Activated CD8-positive, alpha-beta memory T cell treated with anti-CD3 and anti-CD28 coated beads, Interleukin-2, amount 10 ng/mL, durations not matched to agents 7 days and 5 days (primary cell): ENCODE measurements around the gene ISG20. TPM values are rescaled to one million over a fixed set of nuclear protein-coding genes. Genes with fewer than 3 reads are reported as not detected.

ENCODE experiments used
- ATAC-seq: fragments of 150-1000 bp; cut with Tn5 transposase; one replicate; pipeline ENCODE4 v1.10.0; 2021; ENCODE audit warnings: moderate library complexity
- CTCF ChIA-PET: fragments of 350-600 bp; sonication (Branson Sonifier 250); formaldehyde crosslinking; loops from one replicate; lab custom pipeline; 2021; ENCODE audit warnings: antibody characterized with exemption; lab: Charles Lee
- DNase-seq: peaks from one replicate; pipeline ENCODE4 v3.0.0-alpha.2; 2020
- H3K27ac Mint-ChIP-seq: one replicate; pipeline ENCODE4 v1.8.0; 2021; ENCODE audit warnings: mild to moderate bottlenecking, mixed read lengths
- H3K27me3 Mint-ChIP-seq: one replicate; pipeline ENCODE4 v1.8.0; 2021; ENCODE audit warnings: mixed read lengths
- H3K36me3 Mint-ChIP-seq: one replicate; pipeline ENCODE4 v1.8.0; 2021; ENCODE audit warnings: mild to moderate bottlenecking, mixed read lengths
- H3K4me1 Mint-ChIP-seq: one replicate; pipeline ENCODE4 v1.8.0; 2021; ENCODE audit warnings: mixed read lengths
- H3K4me3 Mint-ChIP-seq: one replicate; pipeline ENCODE4 v1.8.0; 2021; ENCODE audit warnings: mild to moderate bottlenecking, moderate library complexity, mixed read lengths
- H3K9me3 Mint-ChIP-seq: one replicate; pipeline ENCODE4 v1.8.0; 2022; ENCODE audit warnings: low read depth, mixed read lengths
- total RNA-seq, 2 experiments: library from RNA; stranded (reverse); gene quantifications; one replicate each; pipeline ENCODE4 v1.2.3, GENCODE V29; 2021

The ISG20 gene
- total RNA-seq, 2 experiments from 2014 or later: 155 to 379 TPM

DNA sequence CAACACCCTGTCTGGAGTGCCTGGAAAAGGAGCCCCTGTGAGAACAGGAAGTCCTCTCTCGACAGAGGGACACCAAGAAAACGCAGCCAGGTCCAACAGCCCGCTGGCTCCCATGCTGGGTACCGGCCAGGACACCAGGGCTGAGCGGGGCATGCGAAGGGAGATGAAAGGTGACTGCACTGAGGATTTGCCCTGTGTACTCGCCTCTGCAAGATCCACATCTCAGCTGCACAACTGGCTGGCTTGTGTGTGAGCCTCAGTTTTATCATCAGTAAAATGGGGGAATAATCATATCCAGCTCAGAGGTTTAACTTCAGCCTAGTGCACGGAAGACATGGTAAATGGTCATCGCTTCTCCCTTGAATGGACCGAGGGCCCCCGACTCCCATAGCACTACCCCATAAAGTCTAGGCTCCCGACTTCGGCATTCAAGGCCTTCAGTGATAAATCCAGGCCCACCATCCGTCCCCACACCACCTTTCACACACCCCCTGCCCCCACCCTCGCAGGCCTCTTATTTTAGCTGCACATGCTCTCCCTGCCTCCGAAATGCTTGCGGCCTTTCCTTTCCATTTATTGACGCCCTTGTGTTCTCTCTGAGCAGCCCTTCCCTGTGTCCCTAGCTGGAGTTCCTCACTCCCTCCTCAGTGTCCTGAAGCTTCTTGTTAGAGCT, 15.8 kb downstream of the ISG20 start:
- Mint-ChIP-seq H3K27me3 (no peaks in the 10 kb centered on the region), H3K9me3 (no peaks in the 10 kb centered on the region), H3K27ac (no peak overlapping the region), H3K4me1 (peaks cover 17% of the 10 kb centered on the region), H3K36me3 (peaks cover 33% of the 10 kb centered on the region), H3K4me3 (no peak overlapping the region)
- ATAC-seq (no peak), DNase-seq (peak; percentile 18)
- CTCF ChIA-PET: interaction anchor here (1.3 kb wide), 1 partner anchor 30 kb away, joined by 3 read pairs; no protein-coding TSS in a partner anchor

GRCh38 chr15:88655103-88655553, 16.3 kb downstream of the ISG20 start:
- peaks cover 31% of the 10 kb centered on the region for H3K36me3 Mint-ChIP-seq
- DNase-seq (peak; percentile 38), ATAC-seq (no peak)
- no peaks in the 10 kb centered on the region for H3K27me3 Mint-ChIP-seq
- no peaks in the 10 kb centered on the region for H3K9me3 Mint-ChIP-seq
- H3K4me3 Mint-ChIP-seq: no peak overlapping the region
- peaks cover 13% of the 10 kb centered on the region for H3K4me1 Mint-ChIP-seq
- CTCF ChIA-PET: interaction anchor here (1.6 kb wide), 1 partner anchor 179 kb away, joined by 4 read pairs; no protein-coding TSS in a partner anchor
- no peak overlapping the region for H3K27ac Mint-ChIP-seq

DNA sequence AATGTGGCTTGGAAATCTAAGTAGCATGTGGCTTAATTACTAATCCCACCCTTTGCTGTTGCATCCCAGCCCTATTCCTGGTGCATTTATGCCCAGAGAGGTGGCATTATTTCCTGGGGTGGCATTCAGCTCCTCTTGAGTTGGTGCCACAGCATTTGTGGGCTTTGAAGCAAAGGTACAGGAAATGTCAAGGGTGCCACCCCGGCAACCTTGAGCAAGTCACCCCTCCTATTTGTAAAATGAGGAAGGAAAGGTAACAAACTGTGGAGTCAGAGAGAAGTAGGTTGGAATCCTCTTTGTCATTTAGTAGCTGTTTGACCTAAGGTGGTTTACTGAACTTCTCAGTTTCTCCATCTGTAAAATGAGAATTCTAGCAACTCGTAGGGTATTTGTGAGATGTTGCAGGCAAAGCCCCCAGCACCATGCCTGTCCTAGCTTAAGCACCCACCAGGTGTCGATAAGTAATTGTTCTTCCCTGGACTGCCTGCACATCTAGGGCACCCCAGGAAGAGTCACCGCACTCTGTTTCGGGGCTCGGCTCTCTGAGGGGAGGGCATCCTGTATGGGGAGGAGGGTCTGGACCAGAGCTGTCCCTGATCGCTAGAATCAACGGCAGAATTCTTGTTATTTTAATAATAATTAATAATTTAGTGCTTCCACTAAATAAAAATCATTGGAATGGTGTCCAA, 17.1 kb downstream of the ISG20 start:
- CTCF ChIA-PET: interaction anchor here (1.6 to 4.4 kb wide), 2 partner anchors 31 to 178 kb away, joined by 4 to 30 read pairs; no protein-coding TSS in a partner anchor
- DNase-seq: peak; percentile 33
- no peaks in the 10 kb centered on the region for H3K27me3 Mint-ChIP-seq
- H3K9me3 Mint-ChIP-seq: no peaks in the 10 kb centered on the region
- no peak for ATAC-seq
- peaks cover 28% of the 10 kb centered on the region for H3K36me3 Mint-ChIP-seq
- no peak overlapping the region for H3K4me3 Mint-ChIP-seq
- H3K27ac Mint-ChIP-seq: no peak overlapping the region
- peaks cover 12% of the 10 kb centered on the region for H3K4me1 Mint-ChIP-seq

- Mint-ChIP-seq H3K27me3 (no peaks in the 10 kb centered on the region), H3K36me3 (peaks cover 21% of the 10 kb centered on the region), H3K4me3 (no peak overlapping the region), H3K27ac (no peak overlapping the region), H3K9me3 (no peaks in the 10 kb centered on the region), H3K4me1 (peaks cover 9% of the 10 kb centered on the region)
- CTCF ChIA-PET: interaction anchor here (1.6 to 4.4 kb wide), 2 partner anchors 32 to 178 kb away, joined by 4 to 30 read pairs; no protein-coding TSS in a partner anchor
- DNase-seq (peak; percentile 31), ATAC-seq (no peak)
These were observed 18.0 kb downstream of the ISG20 start for GRCh38 chr15:88656760-88657221.

DNA sequence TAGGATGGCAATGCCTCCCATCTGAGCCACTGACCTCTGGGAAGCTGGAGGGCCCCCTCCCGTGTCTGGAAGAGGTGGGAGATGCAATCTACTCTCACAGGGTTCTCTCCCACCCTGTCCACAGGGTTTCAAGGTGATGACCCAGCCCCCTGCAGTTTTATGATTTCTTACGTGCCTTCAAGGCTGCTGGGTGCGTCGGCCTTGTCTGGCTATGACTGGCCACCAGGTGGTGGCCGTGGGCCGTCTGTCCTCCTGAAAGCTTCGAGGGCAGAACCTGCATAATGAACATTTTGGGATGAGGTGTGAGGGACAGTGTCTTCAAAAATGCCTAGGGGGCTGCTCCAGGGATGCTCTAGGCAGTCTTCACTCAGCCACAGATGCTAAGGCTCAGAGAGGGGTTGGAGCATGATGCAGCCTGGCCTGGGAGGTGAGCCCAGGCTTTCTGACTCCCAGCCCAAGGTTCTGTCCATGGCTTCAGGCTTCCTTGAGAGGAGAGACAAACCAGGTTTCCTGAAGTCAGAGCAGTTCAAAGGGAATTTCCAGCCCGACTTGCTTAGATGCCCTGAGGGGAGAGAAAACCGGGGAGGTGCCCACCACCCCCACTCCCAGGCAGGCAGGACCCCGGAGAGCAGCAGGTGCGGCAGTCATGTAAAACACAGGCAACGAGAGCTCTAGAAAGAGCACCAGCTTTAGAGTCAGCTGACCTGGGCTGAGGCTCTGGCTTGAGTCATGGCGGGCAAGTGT, 18.7 kb downstream of the ISG20 start:
- Mint-ChIP-seq H3K27ac (no peak overlapping the region), H3K4me3 (no peak overlapping the region), H3K36me3 (peaks cover 19% of the 10 kb centered on the region), H3K9me3 (no peaks in the 10 kb centered on the region), H3K27me3 (no peaks in the 10 kb centered on the region), H3K4me1 (peaks cover 7% of the 10 kb centered on the region)
- CTCF ChIA-PET: interaction anchor here (1.0 to 4.4 kb wide), 3 partner anchors 19 to 32 kb away, joined by 3 to 30 read pairs (median 4); partner anchors contain the start of gene ISG20
- peak; percentile 40 for DNase-seq
- ATAC-seq: no peak

DNA sequence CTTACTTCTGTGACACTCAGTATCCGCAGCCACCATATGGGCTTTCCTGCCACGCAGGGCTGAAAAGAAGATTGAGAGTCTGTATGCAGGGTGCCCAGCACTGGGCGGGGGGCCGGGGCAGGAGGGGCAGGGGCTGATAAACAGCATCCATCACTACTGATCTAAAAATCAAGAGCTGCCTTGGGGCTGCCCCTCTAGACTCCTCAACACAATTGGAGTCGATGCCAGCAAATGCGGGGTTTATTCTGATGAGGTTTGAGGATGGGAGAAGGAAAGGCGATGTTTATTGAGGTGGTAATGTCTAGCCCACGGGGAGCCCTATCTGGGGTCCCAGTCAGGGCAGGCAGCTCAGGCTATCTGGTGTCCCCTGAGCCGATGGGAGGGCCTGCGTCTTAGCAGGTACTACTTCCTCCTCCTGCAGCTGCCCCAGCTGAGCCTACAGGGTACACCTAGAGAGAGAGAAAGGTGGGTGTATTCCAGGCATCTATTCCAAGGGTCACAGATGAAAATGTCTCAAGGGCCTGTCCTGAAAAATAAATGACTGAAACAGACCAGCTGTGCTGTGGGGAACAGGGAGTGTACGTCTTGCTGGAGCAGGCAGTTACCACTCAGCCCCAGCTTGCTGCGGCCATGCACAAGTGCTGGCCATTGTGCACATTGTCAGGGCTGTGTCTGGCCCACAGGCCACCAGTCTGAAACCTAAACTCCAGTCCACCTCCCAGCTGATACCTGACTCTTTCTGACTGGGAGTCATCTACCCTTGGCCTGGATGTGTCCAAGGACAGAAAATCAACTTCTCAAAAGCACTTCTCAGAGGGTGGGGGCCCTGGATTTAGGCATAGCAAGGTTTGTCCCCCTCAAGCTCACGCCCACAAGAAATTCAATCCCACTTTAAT, 19.5 kb downstream of the ISG20 start:
- H3K36me3 Mint-ChIP-seq: peaks cover 12% of the 10 kb centered on the region
- no peak for ATAC-seq
- no peaks in the 10 kb centered on the region for H3K27me3 Mint-ChIP-seq
- CTCF ChIA-PET: interaction anchor here (1.0 to 4.4 kb wide), 3 partner anchors 20 to 33 kb away, joined by 3 to 30 read pairs (median 4); partner anchors contain the start of gene ISG20
- no peak overlapping the region for H3K27ac Mint-ChIP-seq
- no peak overlapping the region for H3K4me3 Mint-ChIP-seq
- H3K4me1 Mint-ChIP-seq: peaks cover 4% of the 10 kb centered on the region
- peak; percentile 25 for DNase-seq
- no peaks in the 10 kb centered on the region for H3K9me3 Mint-ChIP-seq

DNA sequence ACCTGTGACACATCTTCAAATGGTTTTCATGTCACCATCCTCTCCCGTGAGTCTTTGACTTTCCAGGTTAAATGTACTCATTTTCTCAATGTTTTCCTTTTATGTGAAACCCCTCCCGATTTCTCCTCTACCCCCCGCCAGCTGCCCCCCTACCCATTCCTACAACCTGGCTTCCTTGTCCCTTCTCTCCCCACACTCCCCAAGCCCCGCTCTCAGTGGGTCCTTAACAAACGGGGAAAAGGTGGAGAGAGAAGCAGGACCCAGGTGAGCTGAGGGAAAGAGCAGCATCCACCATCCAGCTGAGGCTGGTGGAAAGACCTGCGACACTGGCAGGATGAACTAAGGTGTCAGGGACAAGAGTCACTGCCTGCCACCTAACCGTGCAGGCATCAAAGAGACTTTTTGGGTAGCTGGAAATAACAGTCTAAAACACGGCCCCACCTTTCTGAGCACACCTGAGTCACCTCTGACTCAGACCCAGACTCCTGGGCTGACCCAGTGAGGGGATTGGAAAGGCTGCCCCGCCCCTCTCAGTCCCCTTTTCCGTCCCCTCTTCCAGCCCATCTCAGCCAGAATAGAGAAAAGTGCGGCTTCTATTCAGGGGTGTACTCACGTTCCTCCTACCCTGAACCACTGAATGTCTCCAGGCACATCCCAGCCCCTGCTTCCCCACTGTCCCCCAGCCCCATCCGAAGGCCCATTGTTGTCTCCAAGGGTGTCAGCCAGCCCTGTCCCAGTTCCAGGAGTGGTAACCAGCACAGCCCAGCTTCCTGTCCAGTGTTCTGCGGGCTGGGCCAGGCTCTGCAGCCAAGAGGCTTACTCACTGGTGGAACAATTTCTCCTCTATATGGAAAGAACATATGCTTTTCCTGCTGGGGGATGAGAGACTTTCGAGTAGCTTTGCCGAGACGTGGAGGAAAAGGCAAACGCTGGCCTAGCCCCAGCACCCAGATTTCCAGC, 20.4 kb downstream of the ISG20 start:
- CTCF ChIA-PET: interaction anchor here (4.4 kb wide), 1 partner anchor 34 kb away, joined by 30 read pairs; no protein-coding TSS in a partner anchor
- Mint-ChIP-seq H3K9me3 (no peaks in the 10 kb centered on the region), H3K27me3 (no peaks in the 10 kb centered on the region), H3K36me3 (peaks cover 9% of the 10 kb centered on the region), H3K27ac (no peak overlapping the region), H3K4me3 (no peak overlapping the region), H3K4me1 (peaks cover 6% of the 10 kb centered on the region)
- DNase-seq: peak; percentile 30
- no peak for ATAC-seq

- CTCF ChIA-PET: interaction anchor here (0.9 to 1.4 kb wide), 4 partner anchors 9 to 37 kb away, joined by 3 to 7 read pairs (median 3); no protein-coding TSS in a partner anchor
- H3K4me1 Mint-ChIP-seq: peaks cover 2% of the 10 kb centered on the region
- no peaks in the 10 kb centered on the region for H3K27me3 Mint-ChIP-seq
- no peaks in the 10 kb centered on the region for H3K36me3 Mint-ChIP-seq
- no peaks in the 10 kb centered on the region for H3K9me3 Mint-ChIP-seq
- DNase-seq: peak; percentile 25
- no peak overlapping the region for H3K27ac Mint-ChIP-seq
- no peak for ATAC-seq
- H3K4me3 Mint-ChIP-seq: no peak overlapping the region
These were observed 22.4 kb downstream of the ISG20 start for GRCh38 chr15:88661041-88661700.

- H3K4me1 Mint-ChIP-seq: peaks cover 2% of the 10 kb centered on the region
- DNase-seq (peak; percentile 18), ATAC-seq (no peak)
- CTCF ChIA-PET: interaction anchor here (1.0 to 1.4 kb wide), 4 partner anchors 8 to 38 kb away, joined by 3 to 7 read pairs (median 4); no protein-coding TSS in a partner anchor
- no peak overlapping the region for H3K4me3 Mint-ChIP-seq
- H3K27me3 Mint-ChIP-seq: no peaks in the 10 kb centered on the region
- H3K9me3 Mint-ChIP-seq: no peaks in the 10 kb centered on the region
- no peak overlapping the region for H3K27ac Mint-ChIP-seq
- no peaks in the 10 kb centered on the region for H3K36me3 Mint-ChIP-seq
These were observed 23.1 kb downstream of the ISG20 start for GRCh38 chr15:88661761-88662556.

DNA sequence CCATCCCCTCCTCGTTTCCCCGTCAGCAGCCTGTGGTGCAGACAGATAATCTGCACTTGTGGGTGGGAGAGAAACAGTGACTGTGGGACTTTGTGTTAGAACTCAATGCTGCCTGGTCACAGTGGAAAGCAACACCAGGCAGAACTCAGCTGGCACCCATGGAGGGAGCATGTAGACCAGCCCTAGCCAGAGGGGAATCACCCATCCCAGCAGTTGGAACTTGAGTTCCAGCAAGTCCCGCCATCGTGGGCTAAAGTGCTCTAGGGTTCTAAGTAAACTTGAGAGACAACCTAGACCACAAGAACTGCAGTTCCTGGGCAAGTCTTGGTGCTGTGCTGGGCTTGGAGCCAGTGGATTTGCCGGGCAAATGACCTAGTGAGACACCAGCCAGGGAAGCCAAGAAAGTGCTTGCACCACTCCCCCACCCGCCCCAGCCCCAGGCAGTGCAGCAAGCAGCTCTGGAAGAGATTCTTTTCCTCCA, 24.4 kb downstream of the ISG20 start:
- peaks cover 4% of the 10 kb centered on the region for H3K27me3 Mint-ChIP-seq
- no peak overlapping the region for H3K27ac Mint-ChIP-seq
- peak; percentile 38 for DNase-seq
- CTCF ChIA-PET: interaction anchor here (3.9 kb wide), 1 partner anchor 38 kb away, joined by 43 read pairs; no protein-coding TSS in a partner anchor
- no peaks in the 10 kb centered on the region for H3K9me3 Mint-ChIP-seq
- peaks cover 2% of the 10 kb centered on the region for H3K4me1 Mint-ChIP-seq
- ATAC-seq: no peak
- H3K4me3 Mint-ChIP-seq: no peak overlapping the region
- H3K36me3 Mint-ChIP-seq: no peaks in the 10 kb centered on the region
